GM04503 (cell line): Measurements from ENCODE around the gene DNM3.
"Not testable (repeated sequence)": the region's sequence is repeated elsewhere in the genome, so short reads cannot be mapped to it uniquely, and the experiment has no call there.

Experiments
- DNase-seq: peaks from one replicate; pipeline ENCODE4 v3.0.0-alpha.2; 2012; ENCODE audit warnings: low read depth

The DNM3 gene

DNA sequence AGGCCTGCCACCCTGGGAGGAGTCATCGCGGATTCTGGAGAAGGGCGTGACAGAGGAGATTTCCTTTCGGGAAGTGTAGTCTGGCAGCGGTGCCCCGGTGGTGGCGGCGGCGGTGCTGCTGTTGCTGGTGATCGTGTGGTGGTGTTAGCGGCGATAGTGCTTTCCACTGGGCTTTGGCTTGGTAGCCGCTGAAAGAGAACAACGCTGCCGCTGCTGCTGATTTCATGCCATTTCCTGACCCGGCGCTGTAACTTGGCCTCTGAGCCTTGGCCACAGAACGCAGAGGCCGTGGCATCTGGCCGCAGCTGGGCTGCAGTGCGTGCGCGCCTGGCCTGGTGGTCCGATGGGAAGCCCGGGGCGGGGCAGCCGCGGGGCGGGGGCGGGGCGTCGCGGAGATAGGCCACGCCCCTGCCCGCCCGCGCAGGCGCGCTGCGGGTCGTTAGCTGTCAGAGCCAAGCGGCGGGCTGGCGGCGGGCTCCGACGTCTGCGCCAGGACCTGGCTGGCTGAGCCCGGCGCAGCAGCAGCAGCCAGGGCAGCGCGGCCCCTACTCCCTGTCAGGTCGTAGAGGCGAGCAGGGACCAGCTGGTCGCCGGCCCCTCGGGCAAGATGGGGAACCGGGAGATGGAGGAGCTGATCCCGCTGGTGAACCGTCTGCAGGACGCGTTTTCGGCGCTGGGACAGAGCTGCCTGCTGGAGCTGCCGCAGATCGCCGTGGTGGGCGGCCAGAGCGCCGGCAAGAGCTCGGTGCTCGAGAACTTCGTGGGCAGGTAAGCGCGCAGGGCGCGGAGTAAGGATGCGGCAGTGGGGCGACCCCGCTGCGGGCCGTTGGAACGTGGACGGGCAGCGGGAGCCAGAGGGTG is at the start of gene DNM3:
Gene DNM3, plus strand, starts transcription at position 449 of the 861 bp plus-strand sequence. Its CDS starts 159 bp downstream, at position 608.
- DNase-seq, result no peak

DNA sequence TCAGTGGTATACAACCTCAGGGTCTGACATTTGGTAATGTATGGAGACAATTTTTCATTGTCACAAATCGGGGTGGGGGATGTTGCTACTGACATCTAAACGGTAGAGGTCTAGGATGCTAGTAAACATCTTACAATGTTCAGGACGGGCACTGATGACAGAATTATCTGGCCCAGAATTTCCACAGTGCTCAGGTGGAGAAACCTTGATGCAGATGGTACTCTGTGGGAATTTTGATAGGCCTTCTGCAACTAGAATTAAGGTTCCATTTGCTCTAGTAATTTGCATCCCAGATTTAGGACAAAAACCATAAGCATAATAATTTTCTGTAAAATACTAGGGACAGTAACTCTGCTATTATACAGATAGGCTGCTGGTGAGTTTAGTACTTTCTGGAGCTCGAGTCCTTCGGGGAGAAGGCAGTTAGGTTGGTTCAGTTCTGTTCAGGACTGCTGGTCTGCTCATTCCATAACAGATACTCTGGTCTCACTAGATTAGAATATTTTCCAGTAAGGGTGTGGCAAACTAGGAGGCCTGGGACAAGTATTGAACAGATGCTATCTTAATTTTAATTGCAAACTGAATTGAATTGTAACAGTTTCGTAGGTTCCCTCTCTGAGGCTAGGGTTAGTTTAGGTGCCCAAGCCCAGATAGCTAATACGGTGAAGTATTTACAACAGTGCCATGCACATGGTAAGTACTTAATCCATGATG is 48.5 kb upstream of the DNM3 start:
- DNase-seq, result no peak

DNA sequence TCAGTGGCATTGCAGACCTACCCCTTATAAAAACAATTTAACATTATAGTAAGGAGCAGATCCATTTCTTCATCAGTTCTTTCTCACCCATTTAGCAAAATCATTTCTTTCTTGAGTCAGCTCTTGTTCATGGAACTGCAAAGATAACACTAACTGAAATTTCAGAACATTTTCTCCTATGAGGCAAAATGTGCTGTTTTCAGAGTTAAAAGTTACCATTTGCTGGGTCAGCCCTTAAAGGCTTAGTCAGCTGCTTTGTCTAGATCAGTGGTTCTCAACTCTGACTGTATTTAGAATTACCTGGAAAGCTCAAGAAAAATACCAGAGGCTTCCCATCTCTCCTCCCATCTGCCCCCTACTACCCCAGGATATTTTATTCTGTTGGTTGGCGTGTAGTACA is 47.7 kb upstream of the DNM3 start:
- no peak for DNase-seq

DNA sequence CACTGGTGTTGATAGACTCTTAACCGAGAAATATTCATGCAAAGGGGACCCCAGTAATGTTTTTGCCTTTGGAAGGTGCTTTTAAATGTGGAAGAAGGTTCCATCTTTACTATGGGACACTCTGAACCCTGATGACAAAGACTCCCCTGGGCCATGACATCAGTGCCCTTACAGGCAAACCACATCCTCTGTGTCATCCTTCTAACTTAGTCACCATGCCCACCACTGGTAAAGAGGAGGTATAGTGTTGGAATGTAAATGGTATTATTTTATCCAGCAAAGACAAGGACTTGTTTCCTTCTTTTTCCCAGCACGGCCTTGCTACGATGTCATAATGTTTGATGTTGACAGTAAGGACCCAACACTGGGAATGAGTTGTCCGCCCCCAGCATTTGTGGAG is 47.2 kb upstream of the DNM3 start:
- peak; percentile 56 for DNase-seq

DNA sequence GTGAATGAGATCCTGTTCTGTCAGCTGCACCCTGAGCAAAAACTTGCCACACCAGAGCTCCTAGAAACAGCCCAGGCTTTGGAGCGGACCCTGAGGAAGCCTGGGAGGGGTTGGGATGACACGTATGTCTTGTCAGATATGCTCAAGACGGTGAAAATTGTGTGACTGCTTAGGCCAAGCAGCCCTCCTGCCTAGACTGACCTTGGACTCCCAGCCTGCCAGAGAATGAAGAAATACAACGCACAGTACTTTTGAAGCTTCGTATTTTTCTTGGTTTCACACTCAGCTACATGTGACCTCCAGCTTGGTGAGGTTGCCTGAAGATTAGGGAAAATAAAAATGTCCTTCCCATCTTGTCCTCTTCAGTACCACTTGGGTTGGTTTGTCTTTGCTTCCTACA is 44.7 kb upstream of the DNM3 start:
- no peak for DNase-seq

DNA sequence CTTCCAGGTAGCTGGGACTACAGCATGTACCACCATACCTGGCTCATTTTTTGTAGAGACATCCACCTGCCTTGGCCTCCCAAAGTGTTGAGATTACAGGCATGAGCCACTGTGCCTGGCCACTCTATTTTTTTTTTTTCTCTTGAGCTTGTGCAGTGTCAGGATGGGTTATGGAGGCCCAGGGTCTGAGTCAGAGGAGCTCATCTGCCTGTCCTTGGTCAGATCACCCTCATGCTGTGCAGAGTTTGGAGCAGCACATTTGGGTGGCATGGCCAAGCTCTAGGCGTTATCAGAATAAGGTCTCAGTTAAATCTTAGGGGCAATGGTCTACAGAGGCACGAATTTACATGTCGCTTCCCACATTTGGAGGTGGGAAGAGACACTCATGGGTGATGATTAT is 43.0 kb upstream of the DNM3 start:
- DNase-seq, result no peak

DNA sequence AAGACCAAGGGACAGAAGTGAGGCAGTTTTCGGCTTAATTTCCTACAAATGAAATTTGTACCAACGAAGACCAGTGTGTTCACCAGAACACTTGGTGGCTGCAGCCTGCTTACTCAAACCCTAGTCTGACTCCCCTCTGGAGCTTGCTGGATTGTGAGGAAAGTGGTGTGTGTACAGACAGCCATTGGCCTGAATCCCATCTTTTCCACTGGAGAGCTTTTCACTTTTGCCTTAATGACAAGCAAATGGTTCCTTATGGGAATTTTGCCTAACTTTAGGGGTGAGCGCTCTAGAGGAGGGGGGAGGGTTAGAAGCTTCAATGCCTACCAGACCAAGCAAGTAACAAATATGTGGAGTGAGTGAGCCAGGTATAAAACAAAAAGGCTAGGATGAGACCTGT is 42.5 kb upstream of the DNM3 start:
- DNase-seq, result no peak

DNA sequence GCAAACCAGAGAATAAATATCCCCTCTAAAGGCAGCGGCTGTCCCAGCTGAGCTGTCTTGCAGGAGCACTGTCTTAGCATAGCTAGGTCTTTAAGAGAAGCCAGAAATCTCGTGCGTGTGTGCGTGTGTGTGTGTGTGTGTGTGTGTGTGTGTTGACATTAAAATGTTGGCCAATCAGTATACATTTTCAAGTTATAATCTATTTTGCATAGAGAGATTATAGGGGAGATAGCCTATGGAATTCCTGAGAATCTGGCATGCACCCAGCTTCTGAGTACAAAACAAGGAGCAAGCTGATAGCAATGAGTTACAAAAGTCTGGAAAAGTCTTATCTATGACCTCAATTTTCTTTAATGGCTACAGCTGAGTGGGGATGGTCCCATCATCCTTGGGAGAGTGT is 42.1 kb upstream of the DNM3 start:
- no peak for DNase-seq

DNA sequence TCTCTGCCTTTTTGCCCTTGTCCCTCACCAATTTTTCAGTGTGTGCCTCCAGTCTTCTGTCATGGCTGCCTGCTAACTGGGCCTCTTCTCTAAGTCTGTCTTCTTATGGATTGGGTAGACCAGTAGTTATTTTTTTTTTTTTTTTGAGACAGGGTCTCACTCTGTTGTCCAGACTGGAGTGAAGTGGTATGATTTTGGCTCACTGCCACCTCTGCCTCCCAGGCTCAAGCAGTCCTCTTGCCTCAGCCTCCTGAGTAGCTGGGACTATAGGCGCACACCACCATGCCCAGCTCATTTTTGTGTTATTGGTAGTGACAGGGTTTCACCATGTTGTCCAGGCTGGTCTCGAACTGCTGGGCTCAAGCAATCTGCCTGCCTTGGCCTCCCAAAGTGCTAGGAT is 41.6 kb upstream of the DNM3 start:
- DNase-seq, result not testable (repeated sequence)

DNA sequence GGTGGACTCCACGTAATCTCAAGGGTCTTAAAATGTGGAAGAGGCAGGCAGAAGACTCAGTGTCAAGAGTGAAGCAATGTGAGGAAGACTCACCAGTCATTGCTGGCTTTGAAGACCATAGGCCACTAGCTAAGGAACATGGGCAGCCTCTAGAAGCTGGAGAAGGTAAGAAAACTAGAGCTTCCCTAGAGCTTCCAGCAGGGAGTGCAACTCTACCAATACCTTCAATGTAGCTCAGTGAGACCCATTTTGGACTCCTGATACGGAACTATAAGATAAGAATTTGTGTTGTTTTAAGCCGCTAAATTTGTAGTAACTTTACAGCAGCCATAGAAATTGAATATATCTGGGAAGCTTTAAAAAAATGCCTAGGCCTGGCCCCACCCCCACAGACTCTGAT is 41.0 kb upstream of the DNM3 start:
- no peak for DNase-seq

DNA sequence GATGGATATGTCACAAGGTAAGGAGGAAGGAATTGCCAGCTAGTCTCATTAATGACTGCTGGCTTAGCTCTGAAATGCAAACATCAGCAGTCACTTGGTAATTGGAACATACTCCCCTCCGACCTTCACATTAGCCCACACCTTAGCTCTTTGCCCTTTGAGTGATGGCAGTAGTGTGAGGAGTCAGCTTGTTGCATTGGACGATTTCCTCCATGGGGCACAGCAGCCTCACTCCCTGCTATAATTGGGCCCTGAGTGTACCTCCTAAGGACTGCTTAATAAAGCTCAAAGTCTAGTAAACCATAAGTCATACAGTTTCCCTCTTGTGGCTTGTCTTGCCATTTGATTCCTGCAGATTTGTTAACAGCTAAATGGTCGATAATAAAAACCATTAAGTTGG is 40.4 kb upstream of the DNM3 start:
- DNase-seq, result no peak

DNA sequence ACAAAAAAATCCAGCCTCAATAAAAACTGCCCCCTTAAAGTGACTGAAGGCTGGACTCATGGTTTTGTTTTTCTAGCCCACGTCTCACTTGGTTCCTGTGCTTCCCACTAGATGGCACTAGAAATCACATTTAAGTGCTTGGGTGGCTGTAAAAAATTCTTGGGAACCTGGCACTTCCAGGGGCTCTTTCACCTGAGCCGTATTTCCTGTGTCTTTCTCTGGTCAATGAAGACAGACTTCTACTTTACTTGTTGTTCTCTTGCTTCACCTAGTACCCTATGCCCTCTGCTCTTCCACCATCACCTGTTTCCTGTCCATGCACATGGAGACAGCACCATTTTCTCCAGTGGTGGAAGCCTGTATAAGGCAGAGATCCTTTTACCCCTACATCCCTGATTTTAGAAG is 39.8 kb upstream of the DNM3 start:
- DNase-seq, result no peak

DNA sequence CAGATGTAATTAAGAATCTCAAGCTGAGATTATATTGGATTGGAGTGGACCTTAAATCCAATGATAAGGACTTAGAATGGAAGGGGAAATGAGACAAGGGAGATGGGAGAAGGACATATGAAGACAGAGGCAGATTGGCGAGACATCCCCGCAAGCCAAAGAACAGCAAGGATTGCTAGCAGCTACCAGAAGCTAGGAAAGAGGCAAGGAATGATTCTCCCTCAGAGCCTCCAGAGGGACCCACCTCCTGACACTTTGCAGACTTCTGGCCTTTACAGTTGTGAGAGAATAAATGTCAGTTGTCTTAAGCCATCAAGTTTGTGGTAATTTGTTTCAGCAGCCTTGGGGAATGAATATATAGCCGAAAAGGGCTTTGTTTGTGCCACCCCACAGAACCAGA is 39.1 kb upstream of the DNM3 start:
- DNase-seq, result no peak

DNA sequence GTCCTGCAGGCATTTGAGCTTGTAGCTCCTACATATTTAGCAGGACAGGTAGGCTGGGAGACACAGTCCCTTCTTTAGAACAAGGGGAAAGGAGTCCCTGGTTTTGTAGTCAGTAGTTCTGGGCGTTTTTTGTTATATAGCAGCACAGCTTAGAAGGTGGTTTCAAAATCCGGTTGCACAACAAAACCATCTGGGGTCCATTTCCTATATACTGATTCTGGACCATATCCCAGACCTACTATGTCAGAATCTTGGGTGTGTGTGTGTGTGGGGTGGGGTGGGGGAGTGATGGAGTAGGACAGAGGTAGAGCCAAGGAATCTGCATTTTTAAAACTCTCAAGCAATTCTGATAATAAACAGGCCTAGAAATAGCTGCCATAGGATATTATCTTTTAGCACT is 38.3 kb upstream of the DNM3 start:
- DNase-seq, result peak; percentile 54

DNA sequence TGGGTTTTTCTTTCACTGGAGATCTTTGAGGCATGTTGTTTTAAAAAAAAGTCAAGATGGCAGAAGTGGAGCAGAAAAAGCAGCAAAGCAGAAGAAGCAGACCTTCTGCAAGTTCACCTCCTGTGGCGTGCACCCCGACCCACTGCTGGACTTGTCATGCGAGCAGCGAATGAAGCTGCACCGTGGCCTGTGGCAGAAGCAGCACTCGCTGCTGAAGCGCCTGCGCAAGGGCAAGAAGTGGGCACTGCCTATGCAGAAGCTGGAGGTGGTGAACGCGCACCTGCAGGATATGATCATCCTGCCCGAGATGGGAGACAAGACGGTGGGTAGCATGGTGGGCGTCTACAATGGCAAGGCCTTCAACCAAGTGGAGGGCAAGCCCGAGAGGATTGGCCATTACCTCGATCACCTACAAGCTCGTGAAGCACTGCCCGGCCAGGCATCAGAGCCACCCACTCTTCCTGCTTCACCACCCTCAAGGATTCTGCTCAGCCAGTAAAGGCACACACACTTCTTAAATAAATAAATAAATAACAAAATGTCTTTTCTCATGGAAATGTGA is 37.8 kb upstream of the DNM3 start:
- DNase-seq, result no peak

DNA sequence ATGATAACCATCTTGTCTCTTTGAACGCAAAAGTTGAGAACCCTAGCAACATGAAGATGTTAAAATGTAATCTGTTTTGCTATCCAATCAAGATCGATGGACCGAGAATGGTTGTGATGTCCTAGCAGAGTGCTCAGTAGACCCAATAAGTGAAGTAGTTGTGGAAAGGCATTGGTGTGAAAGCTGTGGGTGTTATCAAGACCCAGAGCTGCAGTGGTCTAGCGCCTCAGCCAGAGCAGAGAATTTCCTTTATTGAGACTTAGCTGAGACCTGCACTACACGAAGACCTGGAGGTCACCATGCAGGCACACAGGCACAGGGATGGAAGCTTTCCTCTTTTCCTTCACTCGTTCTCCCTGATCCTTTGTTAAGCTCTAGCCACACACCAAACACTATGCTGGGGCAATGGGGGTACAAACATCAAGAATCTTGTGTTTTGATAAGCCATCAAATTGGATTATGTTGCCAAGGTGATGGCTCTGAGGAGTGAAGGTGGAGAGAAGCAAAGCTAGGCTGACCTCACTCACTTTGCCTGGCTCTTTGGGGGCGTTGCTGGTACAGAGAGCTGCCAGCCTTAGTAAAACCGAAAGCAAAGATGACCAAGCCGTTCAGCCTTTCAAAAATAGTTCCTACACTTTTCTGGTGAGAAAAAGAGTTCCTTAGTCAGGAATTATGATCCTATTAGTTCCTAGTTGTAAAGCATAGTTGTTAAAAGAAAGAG is 35.7 kb upstream of the DNM3 start:
- no peak for DNase-seq

DNA sequence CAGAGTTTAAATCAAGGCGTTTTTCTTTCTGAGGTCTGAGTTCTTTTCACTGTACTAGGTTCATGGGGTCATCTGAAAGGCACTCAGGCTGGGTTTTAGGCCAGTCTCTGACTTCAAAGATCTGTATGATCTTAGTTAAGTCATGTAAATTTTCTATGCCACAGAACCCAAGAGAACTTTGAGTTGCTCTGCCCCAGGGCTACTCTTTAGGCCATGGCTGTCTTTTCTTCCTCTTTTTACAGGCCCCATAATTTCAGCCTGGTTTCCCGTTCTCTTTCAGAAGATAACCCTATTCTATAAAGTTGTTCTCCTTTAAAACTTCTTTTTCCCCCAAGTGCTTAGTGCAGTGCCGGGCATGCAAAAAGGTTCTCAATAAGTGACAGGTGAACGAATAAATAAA is 33.7 kb upstream of the DNM3 start:
- no peak for DNase-seq

DNA sequence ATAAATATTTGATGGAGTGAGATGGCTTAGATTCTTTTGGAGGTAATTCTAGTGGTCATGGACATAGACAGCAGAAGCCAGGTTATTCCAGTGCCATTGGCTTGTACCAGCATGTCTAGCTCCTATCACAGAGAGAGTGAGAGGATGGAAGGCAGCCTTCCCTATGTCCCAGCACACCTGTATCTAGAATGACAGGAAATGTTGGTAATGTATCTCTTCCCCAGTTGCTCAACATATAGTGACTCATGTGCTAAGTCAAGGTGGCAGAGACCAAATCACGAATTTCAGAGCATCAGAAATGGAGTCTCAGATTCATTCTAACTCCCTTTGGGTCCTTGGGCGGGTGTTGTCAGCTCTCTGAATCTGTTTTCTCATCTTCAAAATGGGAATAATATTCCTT is 31.5 kb upstream of the DNM3 start:
- no peak for DNase-seq

DNA sequence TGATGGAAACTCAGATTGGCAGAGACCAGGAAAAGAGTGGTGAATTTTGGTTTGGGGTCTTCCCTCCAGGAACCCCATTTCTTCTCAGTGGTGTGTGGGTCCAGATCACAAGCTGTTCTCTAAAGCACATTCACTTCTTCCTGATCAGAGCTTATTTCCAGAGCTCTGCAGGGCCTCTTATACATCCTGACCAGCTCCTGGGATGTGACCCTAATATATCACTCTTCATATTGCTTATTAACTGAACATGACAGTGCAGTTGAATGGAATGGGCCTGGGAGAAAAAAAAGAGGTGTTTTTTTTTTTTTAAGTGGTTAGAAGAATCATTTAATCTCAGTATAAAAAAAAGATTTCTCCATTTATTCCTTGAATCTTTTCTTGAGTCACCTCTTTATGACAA is 29.6 kb upstream of the DNM3 start:
- no peak for DNase-seq

DNA sequence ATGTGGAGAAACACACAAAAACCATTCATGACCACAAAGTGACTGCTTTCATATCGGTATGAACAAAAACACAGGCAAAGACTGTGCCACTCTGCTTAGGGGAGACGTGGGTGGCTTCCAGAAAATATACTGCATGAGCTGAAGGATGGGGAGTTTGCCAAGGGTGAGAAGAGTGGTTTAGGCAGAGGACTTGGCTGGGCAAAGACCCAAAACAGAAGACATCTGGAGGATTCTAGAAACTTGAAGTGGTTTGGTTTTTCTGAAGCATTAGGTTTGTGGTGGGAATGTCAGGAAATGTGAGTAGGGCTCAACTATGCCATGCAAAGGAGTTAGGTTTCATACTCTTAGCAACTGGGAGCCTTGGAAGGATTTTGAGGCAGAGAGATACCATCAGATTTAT is 26.6 kb upstream of the DNM3 start:
- peak; percentile 68 for DNase-seq

DNA sequence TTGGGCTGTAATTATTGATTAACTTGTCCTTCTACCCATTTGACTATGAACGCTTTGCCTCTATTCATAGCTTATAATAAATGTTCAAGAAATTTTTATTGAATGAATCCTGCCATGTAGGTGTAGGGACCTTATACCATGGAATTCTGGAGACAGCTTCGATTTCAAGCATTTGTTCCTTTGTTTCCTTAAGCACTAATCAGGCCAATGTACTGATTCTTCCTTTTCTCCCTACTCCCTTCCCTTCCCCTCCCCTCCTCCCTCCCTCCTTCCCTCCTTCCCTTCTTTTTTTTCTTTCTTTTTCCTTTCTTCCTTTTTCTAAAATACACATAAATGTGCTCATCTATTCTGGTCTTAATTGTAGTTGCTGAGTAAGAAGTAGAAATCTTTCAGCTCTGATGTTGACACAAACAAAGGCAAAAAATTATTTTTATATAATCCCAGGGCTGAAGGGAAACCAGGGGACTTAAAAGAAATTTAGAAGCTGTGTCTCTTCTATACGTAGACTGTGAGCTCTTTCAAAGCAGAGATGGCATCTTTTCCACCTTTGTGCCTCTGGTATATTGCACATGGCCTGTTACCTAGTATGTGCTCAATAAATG is 24.9 kb upstream of the DNM3 start:
- DNase-seq, result no peak
